DOHH2 (cell line): Measurements from ENCODE around the gene TSKU.

ENCODE experiments used
- H3F3A ChIP-seq: fragments of 200-600 bp; sonication (generic), shearing (Covaris generic); 2 replicates; pipeline ENCODE4 v1.6.0; 2016; ENCODE audit warnings: antibody characterized with exemption, mild to moderate bottlenecking; ENCODE audit not compliant: control insufficient read depth, insufficient read depth
- H3K27ac ChIP-seq: fragments of 200-600 bp; sonication (generic); 2 replicates; pipeline ENCODE4 v1.5.1; 2014; ENCODE audit warnings: low read depth, mild to moderate bottlenecking, low read length, moderate library complexity
- H3K27me3 ChIP-seq: fragments of 200-600 bp; sonication (generic); 2 replicates; pipeline ENCODE4 v1.6.1; 2014; ENCODE audit warnings: mild to moderate bottlenecking, low read length, mixed read lengths; ENCODE audit not compliant: control insufficient read depth
- H3K36me3 ChIP-seq: fragments of 200-600 bp; sonication (generic); 2 replicates; pipeline ENCODE4 v1.6.1; 2014; ENCODE audit warnings: mild to moderate bottlenecking, low read length, moderate library complexity, mixed read lengths; ENCODE audit not compliant: control insufficient read depth
- H3K4me1 ChIP-seq: fragments of 200-600 bp; sonication (generic); 2 replicates; pipeline ENCODE4 v1.6.1; 2014; ENCODE audit warnings: mild to moderate bottlenecking, low read length, mixed read lengths; ENCODE audit not compliant: control insufficient read depth
- H3K4me2 ChIP-seq: fragments of 200-600 bp; sonication (generic); 2 replicates; pipeline ENCODE4 v1.6.0; 2014; ENCODE audit warnings: mild to moderate bottlenecking, low read length, moderate library complexity
- H3K4me3 ChIP-seq: fragments of 200-600 bp; sonication (generic); 2 replicates; pipeline ENCODE4 v1.5.1; 2014; ENCODE audit warnings: mild to moderate bottlenecking, low read length, mixed read lengths
- H3K79me2 ChIP-seq: fragments of 200-600 bp; sonication (generic); 2 replicates; pipeline ENCODE4 v1.6.1; 2014; ENCODE audit warnings: mild to moderate bottlenecking, low read length, mixed read lengths; ENCODE audit not compliant: control insufficient read depth
- H3K9me2 ChIP-seq: fragments of 200-600 bp; sonication (generic); replicated peaks from 2 replicates; pipeline ENCODE4 v1.6.1; 2014; ENCODE audit warnings: mild to moderate bottlenecking, low read length, mixed read lengths; ENCODE audit not compliant: control insufficient read depth
- H3K9me3 ChIP-seq: fragments of 200-600 bp; sonication (generic); 2 replicates; pipeline ENCODE4 v1.6.1; 2014; ENCODE audit warnings: antibody characterized with exemption, low read length, mixed read lengths; ENCODE audit not compliant: control insufficient read depth, insufficient read depth
- H4K20me1 ChIP-seq: fragments of 200-600 bp; sonication (generic); 2 replicates; pipeline ENCODE4 v1.6.0; 2014; ENCODE audit warnings: low read depth, mild to moderate bottlenecking, antibody characterized with exemption, low read length, moderate library complexity; ENCODE audit not compliant: control insufficient read depth, insufficient read depth
- CTCF ChIP-seq: fragments of 200-600 bp; sonication (generic); IDR thresholded peaks from one replicate; pipeline ENCODE4 v1.5.1; 2014; ENCODE audit warnings: antibody characterized with exemption, mild to moderate bottlenecking, low read depth, low read length; ENCODE audit not compliant: poor library complexity, severe bottlenecking
- EZH2phosphoT487 ChIP-seq: fragments of 200-600 bp; sonication (generic); IDR thresholded peaks from 2 replicates; pipeline ENCODE4 v1.6.1; 2017; ENCODE audit warnings: borderline replicate concordance, mild to moderate bottlenecking, antibody characterized with exemption, low read length, moderate library complexity, mixed read lengths

TSKU gene

DNA sequence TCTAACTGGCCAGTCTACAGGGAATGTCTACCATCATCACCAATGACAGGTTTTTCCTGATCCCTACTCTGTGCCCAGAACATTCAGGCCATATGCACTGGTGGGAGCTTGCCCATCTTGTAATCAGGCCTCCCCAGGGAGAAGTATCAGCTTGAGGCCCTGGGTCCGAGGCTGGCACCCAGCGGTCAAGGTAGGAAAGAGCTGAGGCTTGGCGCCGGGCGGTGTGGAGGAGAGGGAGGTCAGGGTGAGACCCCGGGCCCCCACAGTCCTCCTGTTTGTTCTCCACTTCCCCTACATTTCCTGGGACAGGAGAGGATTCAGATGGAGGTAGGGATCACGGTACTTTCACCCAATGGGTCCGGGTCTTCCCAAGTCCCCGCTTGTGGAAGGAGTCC is 15.5 kb downstream of the TSKU start:
- peaks cover 7% of the 10 kb centered on the region; the same call in 1 of the 2 replicates for H3K4me1 ChIP-seq
- peak overlapping the region; percentile 39 for H3K4me3 ChIP-seq
- peaks cover 4% of the 10 kb centered on the region; the same call in 1 of the 2 replicates for H3K27me3 ChIP-seq
- no peaks in the 10 kb centered on the region for H3K9me3 ChIP-seq
- no peaks in the 10 kb centered on the region for H3K9me2 ChIP-seq
- TF ChIP-seq CTCF: no peak
- no peak for TF ChIP-seq EZH2phosphoT487
- no peak overlapping the region for H3K27ac ChIP-seq
- no peaks in the 10 kb centered on the region for H3K79me2 ChIP-seq
- no peaks in the 10 kb centered on the region for H3K36me3 ChIP-seq
- H3F3A ChIP-seq: no peaks in the 10 kb centered on the region
- H4K20me1 ChIP-seq: no peaks in the 10 kb centered on the region
- peak overlapping the region; percentile 60 for H3K4me2 ChIP-seq

DNA sequence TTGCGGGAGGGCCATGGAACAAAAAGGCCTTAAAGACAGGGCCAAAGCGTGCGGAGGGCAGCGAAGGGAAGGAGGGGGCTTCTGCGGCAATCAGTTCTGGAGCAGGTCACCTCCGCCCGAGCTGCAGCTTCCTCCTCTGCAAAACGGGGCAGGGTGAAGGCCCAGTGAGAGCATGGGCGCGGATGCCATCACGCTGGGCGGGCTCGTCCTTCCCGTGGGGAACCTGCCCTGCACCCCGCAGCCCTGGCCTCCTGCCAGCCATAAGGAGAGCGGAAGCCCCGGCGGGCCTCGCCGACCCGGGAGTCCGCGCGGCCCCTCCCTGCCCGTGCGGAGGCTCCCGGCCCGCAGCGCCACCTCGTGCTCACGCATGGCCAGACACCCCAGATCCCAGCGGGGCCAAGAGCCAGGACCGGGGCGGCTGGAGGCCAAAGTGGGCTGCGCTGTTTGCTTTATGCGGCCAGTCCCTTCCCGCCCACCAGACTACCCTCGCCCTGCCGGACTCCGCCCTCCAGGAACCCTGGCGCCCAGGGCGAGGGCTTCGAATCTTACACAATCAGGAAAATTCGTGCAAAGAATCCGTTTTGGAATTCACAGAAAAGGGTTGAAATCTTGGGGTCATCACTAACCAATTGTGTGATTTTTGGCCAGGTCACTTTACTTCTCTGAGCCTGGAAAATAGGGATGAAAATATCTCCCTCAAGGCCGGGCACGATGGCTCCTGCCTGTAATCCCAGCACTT is 16.1 kb downstream of the TSKU start:
- Histone ChIP-seq H3F3A (no peaks in the 10 kb centered on the region), H4K20me1 (no peaks in the 10 kb centered on the region)
- peak; percentile 83 for TF ChIP-seq CTCF
- TF ChIP-seq EZH2phosphoT487: no peak

DNA sequence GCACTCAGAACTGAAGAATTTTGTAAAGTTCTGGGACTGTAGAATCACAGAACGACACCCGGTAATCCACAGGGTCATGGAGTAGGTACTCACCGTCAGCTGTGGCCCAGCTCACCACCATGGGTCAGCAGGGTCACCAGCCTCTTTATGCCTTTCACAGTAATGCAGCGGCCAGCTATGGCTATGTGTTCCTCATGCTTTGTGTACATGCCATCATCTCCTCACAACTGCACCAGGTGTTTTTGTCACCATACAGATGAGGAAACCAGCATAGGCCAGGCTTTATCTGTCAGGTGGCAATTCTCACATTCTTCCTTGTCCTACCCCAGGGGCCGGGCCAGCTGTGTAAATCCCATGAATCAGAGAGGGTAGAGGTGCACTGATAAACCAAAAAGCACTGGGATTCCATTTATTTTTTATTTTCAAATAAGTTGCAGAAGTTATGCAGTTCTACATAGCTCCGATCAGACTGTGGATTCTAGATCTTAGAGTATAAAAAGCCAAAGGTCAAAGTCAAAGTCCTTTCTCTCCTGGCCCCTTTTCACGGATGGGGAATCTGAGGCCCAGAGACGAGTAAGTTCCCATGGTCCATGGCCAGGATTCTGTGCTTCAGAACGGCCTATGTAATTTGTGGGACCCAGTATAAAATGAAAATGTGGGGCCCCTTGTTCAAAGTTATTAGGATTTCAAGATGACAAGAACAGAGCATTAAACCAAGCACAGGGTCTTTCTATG is 17.5 kb downstream of the TSKU start:
- H3K79me2 ChIP-seq: no peaks in the 10 kb centered on the region
- H4K20me1 ChIP-seq: no peaks in the 10 kb centered on the region
- H3K9me2 ChIP-seq: no peaks in the 10 kb centered on the region
- H3K4me1 ChIP-seq: peaks cover 7% of the 10 kb centered on the region; the same call in 1 of the 2 replicates
- H3K36me3 ChIP-seq: no peaks in the 10 kb centered on the region
- no peaks in the 10 kb centered on the region for H3F3A ChIP-seq
- no peaks in the 10 kb centered on the region for H3K9me3 ChIP-seq
- H3K27ac ChIP-seq: no peak overlapping the region
- no peak overlapping the region for H3K4me3 ChIP-seq
- no peak overlapping the region for H3K4me2 ChIP-seq
- TF ChIP-seq EZH2phosphoT487 (no peak), CTCF (no peak)
- H3K27me3 ChIP-seq: peaks cover 4% of the 10 kb centered on the region; the same call in 1 of the 2 replicates

More for the DNA sequence above, 16.1 kb downstream of the TSKU start:
- Histone ChIP-seq H3K9me2 (no peaks in the 10 kb centered on the region), H3K79me2 (no peaks in the 10 kb centered on the region), H3K4me2 (peak overlapping the region; percentile 60), H3K36me3 (no peaks in the 10 kb centered on the region), H3K27me3 (peaks cover 4% of the 10 kb centered on the region; the same call in 1 of the 2 replicates), H3K4me1 (peaks cover 7% of the 10 kb centered on the region; the same call in 1 of the 2 replicates), H3K9me3 (no peaks in the 10 kb centered on the region), H3K27ac (no peak overlapping the region), H3K4me3 (peak overlapping the region; percentile 39)
